ENCODE data around the gene GPR37L1. TPM values are rescaled to one million over a fixed set of nuclear protein-coding genes. Genes with fewer than 3 reads are reported as not detected.
"Not testable (repeated sequence)": the region's sequence is repeated elsewhere in the genome, so short reads cannot be mapped to it uniquely, and the experiment has no call there.

The GPR37L1 gene
- total RNA-seq, 1 donor from 2014 or later = 0.05 TPM

- no peaks in the 10 kb centered on the region for H3K36me3 Mint-ChIP-seq (ENCODE audit: low read depth)
- H3K27me3 Mint-ChIP-seq (ENCODE audit: low read depth) = no peaks in the 10 kb centered on the region
- DNase-seq (ENCODE audit: low read depth, low spot score) = peak; percentile 33
- no peak overlapping the region for H3K4me3 Mint-ChIP-seq
- no peak for TF ChIP-seq CTCF (conservative IDR thresholded peaks at IDR 0.05)
- H3K9me3 Mint-ChIP-seq = no peaks in the 10 kb centered on the region
- H3K27ac Mint-ChIP-seq (ENCODE audit: unreplicated experiment) = peak overlapping the region; percentile 78
- H3K4me1 Mint-ChIP-seq = peaks cover 21% of the 10 kb centered on the region
These were observed 17.0 kb upstream of the GPR37L1 start for GRCh38 chr1:202105571-202106339.

DNA sequence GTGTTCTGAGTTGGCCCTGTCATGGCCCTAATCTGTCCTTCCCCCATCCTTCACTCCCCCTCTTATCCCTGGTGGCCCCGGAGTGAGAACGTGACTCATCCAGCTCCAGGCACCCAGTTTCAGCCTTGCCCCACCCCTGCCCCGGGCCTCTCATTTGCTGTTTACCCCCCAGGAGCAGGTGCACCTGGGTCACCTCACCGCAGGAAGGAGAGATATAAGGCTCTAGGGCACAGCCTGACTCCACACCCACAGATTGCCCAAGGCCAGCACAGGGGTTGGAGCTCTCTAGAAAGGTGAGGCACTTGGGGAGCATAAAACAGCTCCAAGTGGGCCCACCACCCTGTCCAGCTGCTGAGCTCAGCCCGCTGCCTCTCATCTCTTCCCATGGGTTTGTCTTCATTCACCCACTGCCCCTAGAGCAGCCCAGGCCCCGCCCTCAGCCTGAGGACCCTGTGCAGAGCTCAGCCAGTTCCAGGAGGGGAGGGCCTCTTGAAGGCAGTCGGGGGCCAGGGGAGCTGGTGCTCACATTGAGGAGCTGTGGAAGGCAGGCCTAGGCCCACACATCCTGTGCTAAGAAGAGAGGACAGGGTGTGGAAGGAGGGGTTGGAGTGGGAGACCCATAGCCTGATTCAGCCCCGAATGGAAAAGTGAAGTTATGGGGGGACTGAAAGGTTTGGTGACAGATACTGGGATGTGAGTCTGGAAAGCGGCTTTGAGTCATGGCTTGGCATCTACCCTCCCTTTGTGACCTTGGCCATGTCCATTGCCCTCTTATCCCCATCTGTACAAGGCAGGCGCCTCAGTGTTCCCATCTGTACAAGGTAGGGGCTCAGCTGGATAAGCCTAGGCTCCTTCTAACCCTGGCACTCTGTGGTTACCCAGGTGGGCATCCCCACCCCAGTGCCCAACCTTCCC lies 16.1 kb upstream of the GPR37L1 start:
- Mint-ChIP-seq H3K4me3 (no peak overlapping the region), H3K36me3 (ENCODE audit: low read depth) (no peaks in the 10 kb centered on the region), H3K4me1 (peaks cover 18% of the 10 kb centered on the region), H3K27me3 (ENCODE audit: low read depth) (no peaks in the 10 kb centered on the region), H3K9me3 (no peaks in the 10 kb centered on the region), H3K27ac (ENCODE audit: unreplicated experiment) (no peak overlapping the region)
- DNase-seq (ENCODE audit: low read depth, low spot score) = no peak
- no peak for TF ChIP-seq CTCF (conservative IDR thresholded peaks at IDR 0.05)

- H3K36me3 Mint-ChIP-seq (ENCODE audit: low read depth) = no peaks in the 10 kb centered on the region
- no peaks in the 10 kb centered on the region for H3K27me3 Mint-ChIP-seq (ENCODE audit: low read depth)
- TF ChIP-seq CTCF (conservative IDR thresholded peaks at IDR 0.05) = no peak
- H3K4me1 Mint-ChIP-seq = peaks cover 17% of the 10 kb centered on the region
- H3K9me3 Mint-ChIP-seq = no peaks in the 10 kb centered on the region
- H3K27ac Mint-ChIP-seq (ENCODE audit: unreplicated experiment) = no peak overlapping the region
- H3K4me3 Mint-ChIP-seq = no peak overlapping the region
- DNase-seq (ENCODE audit: low read depth, low spot score) = no peak
These were observed 15.4 kb upstream of the GPR37L1 start for GRCh38 chr1:202107321-202107761.

- H3K9me3 Mint-ChIP-seq = no peaks in the 10 kb centered on the region
- no peak for DNase-seq (ENCODE audit: low read depth, low spot score)
- H3K27ac Mint-ChIP-seq (ENCODE audit: unreplicated experiment) = no peak overlapping the region
- no peaks in the 10 kb centered on the region for H3K27me3 Mint-ChIP-seq (ENCODE audit: low read depth)
- peaks cover 20% of the 10 kb centered on the region for H3K4me1 Mint-ChIP-seq
- no peak overlapping the region for H3K4me3 Mint-ChIP-seq
- no peaks in the 10 kb centered on the region for H3K36me3 Mint-ChIP-seq (ENCODE audit: low read depth)
- no peak for TF ChIP-seq CTCF (conservative IDR thresholded peaks at IDR 0.05)
These were observed 14.7 kb upstream of the GPR37L1 start for GRCh38 chr1:202107801-202108731.

DNA sequence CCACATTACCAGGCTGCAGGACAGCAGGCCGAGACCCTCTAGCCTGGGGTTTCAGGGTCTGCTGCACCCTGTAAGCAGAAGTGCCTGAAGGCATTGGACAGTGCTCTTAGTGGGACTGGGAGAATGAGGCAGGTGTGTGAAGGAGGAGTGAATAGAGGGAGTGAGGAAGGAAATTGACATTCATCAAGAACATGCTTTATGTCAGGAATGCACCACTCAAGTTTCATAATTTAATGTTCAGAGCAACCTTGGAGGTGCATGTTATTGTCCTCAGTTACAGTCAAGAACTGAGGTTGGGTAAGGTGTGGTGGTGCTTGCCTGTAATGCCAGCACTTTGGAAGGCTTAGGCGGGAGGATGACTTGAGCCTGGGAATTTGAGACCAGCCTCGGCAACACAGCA lies 11.7 kb upstream of the GPR37L1 start:
- no peaks in the 10 kb centered on the region for H3K36me3 Mint-ChIP-seq (ENCODE audit: low read depth)
- DNase-seq (ENCODE audit: low read depth, low spot score) = no peak
- H3K4me1 Mint-ChIP-seq = peaks cover 20% of the 10 kb centered on the region
- H3K27me3 Mint-ChIP-seq (ENCODE audit: low read depth) = no peaks in the 10 kb centered on the region
- H3K4me3 Mint-ChIP-seq = no peak overlapping the region
- H3K9me3 Mint-ChIP-seq = no peaks in the 10 kb centered on the region
- no peak overlapping the region for H3K27ac Mint-ChIP-seq (ENCODE audit: unreplicated experiment)
- TF ChIP-seq CTCF (conservative IDR thresholded peaks at IDR 0.05) = no peak

DNA sequence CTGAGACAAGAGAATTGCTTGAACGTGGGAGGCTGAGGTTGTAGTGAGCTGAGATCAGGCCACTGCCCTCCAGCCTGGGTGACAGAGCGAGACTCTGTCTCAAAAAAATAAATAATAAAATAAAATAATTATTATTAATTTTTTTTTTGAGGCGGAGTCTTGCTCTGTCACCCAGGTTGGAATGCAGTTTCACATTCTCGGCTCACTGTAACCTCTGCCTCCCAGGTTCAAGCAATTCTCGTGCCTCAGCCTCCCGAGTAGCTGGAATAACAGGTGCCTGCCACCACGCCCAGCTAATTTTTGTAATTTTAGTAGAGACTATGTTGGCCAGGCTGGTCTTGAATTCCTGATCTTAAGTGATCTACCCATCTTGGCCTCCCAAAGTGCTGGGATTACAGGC lies 11.1 kb upstream of the GPR37L1 start:
- H3K4me1 Mint-ChIP-seq = peaks cover 19% of the 10 kb centered on the region
- H3K27me3 Mint-ChIP-seq (ENCODE audit: low read depth); H3K36me3 Mint-ChIP-seq (ENCODE audit: low read depth); H3K4me3 Mint-ChIP-seq; DNase-seq (ENCODE audit: low read depth, low spot score); H3K27ac Mint-ChIP-seq (ENCODE audit: unreplicated experiment); H3K9me3 Mint-ChIP-seq: not testable (repeated sequence)

Measured in neural crest cell (in vitro differentiated cells).